Effector memory CD8-positive, alpha-beta T cell (primary cell): Measurements from ENCODE around the gene MRPS18A.

ENCODE experiments used
- ATAC-seq: fragments of 150-1000 bp; cut with Tn5 transposase; replicated peaks from 2 replicates; pipeline ENCODE4 v1.10.0; 2021; ENCODE audit warnings: mild to moderate bottlenecking, moderate library complexity
- DNase-seq, 3 experiments: peaks; one replicate each; pipeline ENCODE4 v3.0.0; 2021
- H3K27ac Mint-ChIP-seq, 2 donors: one replicate each; pipeline ENCODE4 v1.8.0; 2022; ENCODE audit warnings: mild to moderate bottlenecking in 2 of 2, mixed read lengths in 2 of 2, moderate library complexity in 2 of 2
- H3K27me3 Mint-ChIP-seq, 2 donors: one replicate each; pipeline ENCODE4 v1.8.0; 2022; ENCODE audit warnings: mixed read lengths in 2 of 2
- H3K36me3 Mint-ChIP-seq: one replicate; pipeline ENCODE4 v1.8.0; 2022; ENCODE audit warnings: mild to moderate bottlenecking, moderate library complexity, mixed read lengths; ENCODE audit not compliant: insufficient read depth
- H3K4me1 Mint-ChIP-seq, 2 donors: one replicate each; pipeline ENCODE4 v1.8.0; 2022; ENCODE audit warnings: low read depth in 2 of 2, mixed read lengths in 2 of 2
- H3K4me3 Mint-ChIP-seq, 2 donors: one replicate each; pipeline ENCODE4 v1.8.0; 2022; ENCODE audit warnings: mild to moderate bottlenecking in 2 of 2, mixed read lengths in 2 of 2, moderate library complexity in 2 of 2
- H3K9me3 Mint-ChIP-seq, 2 donors: one replicate each; pipeline ENCODE4 v1.8.0; 2022; ENCODE audit warnings: mixed read lengths in 2 of 2

The MRPS18A gene

GRCh38 chr6:43625393-43625992 is 62.1 kb downstream of the MRPS18A start:
- no peak overlapping the region for H3K4me3 Mint-ChIP-seq
- DNase-seq: no peak
- H3K4me1 Mint-ChIP-seq: peaks cover 24 to 34% of the 10 kb centered on the region in 2 donors
- no peaks in the 10 kb centered on the region for H3K27me3 Mint-ChIP-seq
- H3K36me3 Mint-ChIP-seq: peaks cover 25% of the 10 kb centered on the region
- no peaks in the 10 kb centered on the region for H3K9me3 Mint-ChIP-seq
- peak overlapping the region in 1 of 2 donors; percentile 42 for H3K27ac Mint-ChIP-seq
- no peak for ATAC-seq

GRCh38 chr6:43624786-43625288 is 62.8 kb downstream of the MRPS18A start:
- Mint-ChIP-seq H3K4me1 (peaks cover 19 to 29% of the 10 kb centered on the region in 2 donors), H3K4me3 (no peak overlapping the region), H3K27me3 (no peaks in the 10 kb centered on the region), H3K27ac (peak overlapping the region in 1 of 2 donors; percentile 75), H3K36me3 (peaks cover 24% of the 10 kb centered on the region), H3K9me3 (no peaks in the 10 kb centered on the region)
- ATAC-seq (no peak), DNase-seq (no peak)

- Mint-ChIP-seq H3K36me3 (peaks cover 20% of the 10 kb centered on the region), H3K9me3 (no peaks in the 10 kb centered on the region), H3K27ac (peak overlapping the region in 1 of 2 donors; percentile 75), H3K4me3 (no peak overlapping the region), H3K4me1 (peaks cover 16 to 28% of the 10 kb centered on the region in 2 donors), H3K27me3 (no peaks in the 10 kb centered on the region)
- no peak for DNase-seq
- ATAC-seq: no peak
These were observed 63.5 kb downstream of the MRPS18A start for GRCh38 chr6:43623880-43624785.

- ATAC-seq (no peak), DNase-seq (no peak)
- Mint-ChIP-seq H3K27me3 (no peaks in the 10 kb centered on the region), H3K27ac (no peak overlapping the region), H3K4me3 (no peak overlapping the region), H3K9me3 (no peaks in the 10 kb centered on the region), H3K4me1 (peaks cover 10 to 18% of the 10 kb centered on the region in 2 donors), H3K36me3 (peaks cover 28% of the 10 kb centered on the region)
These were observed 65.0 kb downstream of the MRPS18A start for GRCh38 chr6:43622541-43622940.

- DNase-seq: no peak
- H3K36me3 Mint-ChIP-seq: peaks cover 24% of the 10 kb centered on the region
- H3K27ac Mint-ChIP-seq: no peak overlapping the region
- peaks cover 4 to 10% of the 10 kb centered on the region in 2 donors for H3K4me1 Mint-ChIP-seq
- no peak overlapping the region for H3K4me3 Mint-ChIP-seq
- H3K27me3 Mint-ChIP-seq: no peaks in the 10 kb centered on the region
- no peak for ATAC-seq
- no peaks in the 10 kb centered on the region for H3K9me3 Mint-ChIP-seq
These were observed 65.8 kb downstream of the MRPS18A start for GRCh38 chr6:43621836-43622180.
